Ovary (tissue), 3 donors: ENCODE data around the gene CCDC136.

ENCODE experiments used
- CTCF ChIP-seq, 3 donors: fragments of 450-650 bp in 2 of 3; fragments of 200-600 bp in 1 of 3; IDR thresholded peaks; one replicate each; pipeline versions ENCODE4 v1.5.1 to v1.8.0; 2016 to 2022; ENCODE audit warnings: antibody characterized with exemption in 3 of 3, mild to moderate bottlenecking in 1 of 3
- POLR2A ChIP-seq: fragments of 450-650 bp; IDR thresholded peaks from one replicate; pipeline ENCODE4 v1.6.1; 2017; ENCODE audit warnings: antibody characterized with exemption, mild to moderate bottlenecking, moderate library complexity
- donor health status: DM: no; HTN: no; CAD: no.

GRCh38 chr7:128755819-128756476, 35.8 kb upstream of the CCDC136 start:
- TF ChIP-seq CTCF (IDR thresholded peaks at IDR 0.05) (no peak), POLR2A (no peak)
